HG03060 (cell line): Measurements from ENCODE around the gene TRAF7.

Experiments used
- ATAC-seq: cut with Tn5 transposase; IDR thresholded peaks from one replicate; pipeline ENCODE4 v1.9.1; 2021; ENCODE audit warnings: low read depth, moderate number of reproducible peaks; ENCODE audit not compliant: unreplicated experiment

TRAF7 gene

GRCh38 chr16:2212362-2213324 lies 57.1 kb downstream of the TRAF7 start:
- no peak for ATAC-seq

DNA sequence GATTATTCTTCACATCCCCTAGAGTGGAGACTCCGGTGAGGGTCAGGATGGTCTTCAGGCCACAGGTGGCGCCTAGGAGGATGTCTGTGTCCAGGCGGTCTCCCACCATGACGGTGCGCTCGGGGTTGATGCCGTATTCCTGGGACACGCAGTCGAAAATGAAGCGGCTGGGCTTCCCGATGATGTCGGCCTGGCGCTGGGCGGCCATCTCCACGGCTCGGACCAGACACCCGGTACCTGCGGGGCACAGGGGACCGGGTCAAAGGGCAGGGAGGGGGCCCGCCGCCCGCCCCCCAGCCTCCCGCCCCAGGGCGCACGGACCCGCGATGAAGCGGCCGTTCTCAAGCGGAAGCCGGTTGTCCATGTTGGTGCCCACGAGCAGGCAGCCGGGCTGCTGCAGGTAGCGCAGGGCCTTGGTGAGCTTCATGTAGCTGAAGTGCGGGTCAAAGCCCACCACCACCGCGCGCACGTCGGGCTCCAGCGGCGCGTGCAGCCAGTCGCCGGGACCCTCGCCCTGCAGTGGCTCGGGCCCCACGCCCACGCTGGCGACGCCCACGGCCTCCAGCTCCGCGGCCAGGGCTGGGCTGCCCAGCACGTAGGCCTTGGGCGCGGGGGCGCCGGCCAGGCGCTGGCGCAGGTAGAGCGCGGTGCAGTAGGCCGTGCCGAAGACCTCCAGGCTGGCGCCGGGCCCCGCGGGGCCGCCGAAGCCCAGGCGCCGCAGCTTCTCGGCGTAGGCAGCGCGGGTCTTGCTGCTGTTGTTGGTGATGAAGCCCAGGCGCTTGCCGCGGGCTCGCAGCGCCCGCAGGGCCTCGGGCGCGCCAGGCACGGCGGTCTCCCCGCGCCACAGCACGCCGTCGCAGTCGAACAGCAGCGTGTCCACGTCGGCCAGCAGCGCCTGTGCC lies 58.5 kb downstream of the TRAF7 start:
- no peak for ATAC-seq

DNA sequence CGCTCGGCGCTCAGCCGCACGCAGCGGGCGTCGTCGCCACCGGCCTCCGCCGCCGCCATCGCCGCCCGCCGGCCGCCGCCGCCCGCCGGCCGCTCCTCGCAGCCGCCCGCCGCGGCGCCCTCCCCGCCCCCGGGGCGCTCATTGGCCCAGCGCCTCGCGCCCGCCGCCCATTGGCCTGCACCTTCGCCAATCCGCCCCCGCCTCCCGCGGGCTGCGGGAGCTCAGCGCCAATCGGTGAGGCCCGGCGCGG lies 59.1 kb downstream of the TRAF7 start, which contains the start of gene PGP:
PGP (minus strand) TSS at position 122 of the 250 bp plus-strand sequence; CDS start at position 59, 63 bp downstream.
- no peak for ATAC-seq

DNA sequence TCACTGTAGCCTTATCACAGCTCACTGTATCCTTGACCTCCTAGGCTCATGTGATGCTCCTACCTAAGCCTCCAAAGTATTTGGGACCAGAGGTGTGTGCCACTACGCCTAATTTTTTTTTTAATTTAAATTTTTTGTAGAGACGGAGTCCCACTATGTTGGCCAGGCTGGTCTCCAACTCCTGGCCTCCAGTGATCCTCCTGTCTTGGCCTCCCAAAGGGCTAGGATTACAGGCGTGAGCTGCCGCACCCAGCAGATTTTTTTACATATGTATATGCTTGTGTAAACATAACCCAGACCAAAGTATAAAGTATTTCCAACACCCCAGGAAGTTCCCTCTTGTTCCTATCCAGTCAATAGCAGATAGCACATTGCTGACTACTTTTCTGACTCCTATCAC lies 60.7 kb downstream of the TRAF7 start:
- no peak for ATAC-seq

DNA sequence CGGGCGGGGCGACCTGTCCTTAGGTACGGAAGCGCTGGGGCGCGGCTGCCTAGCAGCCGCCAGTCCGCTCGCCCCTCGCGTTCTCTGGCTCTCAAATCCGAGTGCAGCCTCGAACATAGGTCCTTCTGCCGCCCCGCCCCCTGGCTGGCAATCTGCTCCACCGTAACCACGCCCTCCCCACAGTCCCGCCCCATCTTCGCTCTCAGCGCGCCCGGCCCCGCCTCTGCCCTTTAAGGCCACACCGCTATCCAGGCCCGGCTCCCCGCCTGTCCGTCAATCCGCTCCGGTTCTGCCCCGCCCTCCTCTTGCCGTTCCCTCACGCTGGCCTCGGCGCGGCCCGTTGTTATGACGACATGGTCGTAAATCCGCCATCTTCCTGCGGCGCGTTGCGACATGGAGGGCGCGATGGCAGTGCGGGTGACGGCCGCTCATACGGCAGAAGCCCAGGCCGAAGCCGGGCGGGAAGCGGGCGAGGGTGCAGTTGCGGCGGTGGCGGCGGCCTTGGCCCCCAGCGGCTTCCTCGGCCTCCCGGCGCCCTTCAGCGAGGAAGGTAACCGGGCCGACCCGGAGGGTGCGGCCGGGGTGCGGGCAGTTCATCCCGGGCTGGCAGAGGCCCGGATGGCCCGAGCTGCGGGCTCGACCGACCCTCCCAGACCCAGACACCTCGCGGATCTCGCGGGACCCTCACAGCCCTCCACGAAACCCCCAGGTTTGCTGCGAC lies 67.8 kb downstream of the TRAF7 start, which contains the start of gene E4F1:
E4F1 (plus strand) TSS at position 371 of the 721 bp plus-strand sequence; CDS start at position 394, 23 bp downstream.
- ATAC-seq, result peak; percentile 91

DNA sequence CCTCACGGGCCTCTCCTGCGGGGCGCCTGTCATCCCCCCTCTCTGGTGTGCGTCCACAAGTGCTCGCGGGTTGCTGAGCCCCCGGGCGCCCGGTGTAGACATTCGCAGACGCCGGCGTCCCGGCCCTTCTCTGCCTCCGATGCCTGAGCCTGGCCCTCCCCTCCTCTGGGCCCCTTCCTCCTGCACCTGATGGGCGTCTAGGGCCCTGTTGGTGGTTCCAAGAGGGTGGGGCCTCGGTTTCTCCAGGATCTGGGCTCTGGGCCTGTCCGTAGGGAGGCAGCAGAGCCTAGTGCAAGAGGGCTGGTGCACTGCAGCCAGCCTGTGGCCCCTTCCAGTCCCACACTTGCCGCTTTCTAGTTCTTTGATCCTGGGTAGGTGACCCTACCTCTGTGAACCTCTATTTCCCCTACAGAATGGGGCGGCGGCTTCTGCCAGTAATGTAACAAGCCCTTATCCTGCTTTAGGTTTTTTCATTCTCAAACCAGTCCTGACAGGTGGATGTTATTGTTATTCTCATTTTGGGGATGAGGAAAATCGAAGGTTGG lies 68.4 kb downstream of the TRAF7 start:
- ATAC-seq, result no peak

DNA sequence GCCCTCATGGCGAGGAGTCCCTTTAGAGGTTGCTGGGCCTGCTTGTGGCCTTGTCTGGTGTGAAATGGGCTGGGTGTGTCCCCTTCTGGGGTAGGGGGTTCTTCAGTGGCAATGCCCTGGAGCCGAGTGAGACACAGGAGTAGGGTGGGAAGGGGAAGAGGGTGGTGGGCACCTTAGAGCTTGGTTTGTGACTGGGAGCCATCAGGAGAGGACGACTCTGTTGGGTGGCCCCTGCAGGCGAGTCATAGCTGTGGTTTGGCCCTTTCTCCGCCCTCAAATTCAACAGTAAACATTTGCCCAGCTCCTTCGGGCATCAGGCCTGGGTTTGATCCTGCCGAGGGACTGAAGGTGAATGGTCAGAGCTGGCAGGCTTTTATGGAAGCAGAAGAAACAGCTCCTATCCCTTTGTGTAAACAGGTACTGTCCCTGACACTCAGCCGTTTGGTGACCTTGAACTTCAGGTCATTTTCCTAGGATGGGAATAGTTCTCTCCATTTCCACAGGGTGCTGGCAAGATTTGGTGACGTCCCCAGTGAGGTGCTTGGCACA lies 70.7 kb downstream of the TRAF7 start:
- ATAC-seq, result no peak

GRCh38 chr16:2226918-2227317 lies 71.3 kb downstream of the TRAF7 start:
- no peak for ATAC-seq
